Subcutaneous adipose tissue (tissue), 4 donors: ENCODE data around the gene LUC7L. TPM values are rescaled to one million over a fixed set of nuclear protein-coding genes. Genes with fewer than 3 reads are reported as not detected.

Experiments used
- CTCF ChIP-seq: fragments of 450-650 bp; IDR thresholded peaks from one replicate; pipeline ENCODE4 v1.5.1; 2016; ENCODE audit warnings: low read depth, mild to moderate bottlenecking, control low read depth, antibody characterized with exemption, moderate library complexity
- total RNA-seq, 4 donors: library from RNA; depleted of rRNA; stranded (reverse); fragments of >200 nt; gene quantifications; one replicate each; pipeline ENCODE4 v1.1.0, GENCODE V29; 2016

LUC7L gene
- total RNA-seq, 4 donors from 2014 or later: 73.9 to 133 (median 94.1) TPM

- TF ChIP-seq CTCF: no peak
Observed at GRCh38 chr16:265002-265529, 35.8 kb upstream of the LUC7L start.

- no peak for TF ChIP-seq CTCF
Observed at GRCh38 chr16:264440-264951, 35.2 kb upstream of the LUC7L start.

- TF ChIP-seq CTCF: no peak
Observed at GRCh38 chr16:263944-264343, 34.7 kb upstream of the LUC7L start.

GRCh38 chr16:263182-263774 lies 34.0 kb upstream of the LUC7L start:
- TF ChIP-seq CTCF: no peak

GRCh38 chr16:262121-262745 lies 33.0 kb upstream of the LUC7L start:
- no peak for TF ChIP-seq CTCF

- TF ChIP-seq CTCF: no peak
Observed at GRCh38 chr16:261031-261691, 31.9 kb upstream of the LUC7L start.

- TF ChIP-seq CTCF: no peak
Observed at GRCh38 chr16:260326-260725, 31.1 kb upstream of the LUC7L start.
